NOMO-1 treated with dmso at 0.1 percent for 144 hours (cell line): ENCODE results near the gene PRPF4.

ENCODE experiments used
- DNase-seq: peaks from one replicate; lab custom pipeline; 2025; ENCODE audit not compliant: unreplicated experiment; lab: John Stamatoyannopoulos, UW

PRPF4 gene

GRCh38 chr9:113310538-113310937 is 35.1 kb downstream of the PRPF4 start:
- DNase-seq = no peak

- DNase-seq = no peak
Measured at GRCh38 chr9:113311961-113312360, 36.5 kb downstream of the PRPF4 start.

GRCh38 chr9:113313261-113313660 is 37.8 kb downstream of the PRPF4 start:
- no peak for DNase-seq

- DNase-seq = no peak
Measured at GRCh38 chr9:113315231-113315630, 39.8 kb downstream of the PRPF4 start.

GRCh38 chr9:113316030-113316429 is 40.6 kb downstream of the PRPF4 start:
- no peak for DNase-seq

- DNase-seq = no peak
Measured at GRCh38 chr9:113317777-113318176, 42.3 kb downstream of the PRPF4 start.

GRCh38 chr9:113319054-113319453 is 43.6 kb downstream of the PRPF4 start:
- no peak for DNase-seq

- no peak for DNase-seq
Measured at GRCh38 chr9:113320051-113320450, 44.6 kb downstream of the PRPF4 start.

GRCh38 chr9:113322671-113323070 is 47.2 kb downstream of the PRPF4 start:
- DNase-seq = no peak

GRCh38 chr9:113326230-113326629 is 50.8 kb downstream of the PRPF4 start:
- no peak for DNase-seq

- no peak for DNase-seq
Measured at GRCh38 chr9:113328045-113328782, 52.8 kb downstream of the PRPF4 start.

GRCh38 chr9:113331780-113332179 is 56.3 kb downstream of the PRPF4 start:
- DNase-seq = no peak

GRCh38 chr9:113337714-113338113 is 62.3 kb downstream of the PRPF4 start:
- no peak for DNase-seq

GRCh38 chr9:113340011-113340699 is 64.7 kb downstream of the PRPF4 start, which contains the start of gene WDR31:
Gene WDR31 (minus strand): TSS chr9:113340275. CDS start chr9:113332022, 8,253 bp downstream.
- peak; percentile 79 for DNase-seq

GRCh38 chr9:113341712-113342410 is 66.4 kb downstream of the PRPF4 start:
- no peak for DNase-seq
